HepG2 (cell line): Measurements from ENCODE around the gene HOXA9. TPM values are rescaled to one million over a fixed set of nuclear protein-coding genes. Genes with fewer than 3 reads are reported as not detected.
A peak's percentile ranks its signal among the peaks of the same experiment; 100 is the strongest.

Source experiments
- ATAC-seq: fragments of 200-7000 bp; cut with Tn5 transposase; 3 replicates; pipeline ENCODE4 v1.9.1; 2020; ENCODE audit warnings: mild to moderate bottlenecking, moderate library complexity
- BruUV-seq: library from RNA; stranded (reverse); fragments of 400-500 nt; replicated peaks from 2 replicates; lab custom pipeline; 2021; lab: Mats Ljungman, UMichigan
- CTCF ChIA-PET: fragments of 300-600 bp; formaldehyde crosslinking; extraction: SDS; loops from one replicate; lab custom pipeline; 2021; ENCODE audit warnings: low total read pairs, inconsistent platforms, low intra/inter-chr PET ratio; lab: Yijun Ruan, JAX
- POLR2A ChIA-PET: fragments of 350-600 bp; sonication (Branson Sonifier 250); formaldehyde crosslinking; loops from one replicate; lab custom pipeline; 2020; ENCODE audit warnings: antibody characterized with exemption, inconsistent platforms; lab: Yijun Ruan, JAX
- DNase-seq: peaks from one replicate; pipeline ENCODE4 v3.0.0-alpha.2; 2015; ENCODE audit warnings: low spot score
- FAIRE-seq: peaks from 3 replicates; lab custom pipeline; 2011; peaks lifted over from hg19 to GRCh38; lab: Jason Lieb, UNC
- H2AFZ ChIP-seq: one replicate; pipeline ENCODE4 v1.6.1; 2011; ENCODE audit warnings: low read length, inconsistent platforms
- H3K27ac ChIP-seq: fragments of 300-600 bp; 3 replicates; pipeline ENCODE4 v1.8.0; 2011; ENCODE audit warnings: mixed run types, mild to moderate bottlenecking, mixed read lengths, low read length, inconsistent platforms; ENCODE audit not compliant: insufficient read depth; ENCODE audit errors: extremely low read length
- H3K27me3 ChIP-seq, 2 experiments: fragments of 200-600 bp in 1 of 2; 2 replicates in 1 of 2; 3 replicates in 1 of 2; pipeline versions ENCODE4 v1.6.0 to v1.8.0; 2011; ENCODE audit warnings: low read length in 2 of 2, mild to moderate bottlenecking in 2 of 2, moderate library complexity in 2 of 2, inconsistent platforms in 1 of 2; ENCODE audit not compliant: insufficient read depth in 2 of 2, control insufficient read depth in 1 of 2
- H3K36me3 ChIP-seq, 2 experiments: fragments of 200-600 bp in 1 of 2; replicated peaks in 1 of 2; 2 replicates in 1 of 2; 3 replicates in 1 of 2; pipeline versions ENCODE4 v1.5.1 to v1.8.0; 2011; ENCODE audit warnings: low read length in 2 of 2, inconsistent platforms in 1 of 2; ENCODE audit not compliant: insufficient read depth in 2 of 2, control insufficient read depth in 1 of 2
- H3K4me1 ChIP-seq: 2 replicates; pipeline ENCODE4 v1.5.1; 2012; ENCODE audit warnings: low read length, inconsistent platforms; ENCODE audit not compliant: insufficient read depth
- H3K4me2 ChIP-seq: 2 replicates; pipeline ENCODE4 v1.6.0; 2011; ENCODE audit warnings: low read depth, low read length, inconsistent platforms
- H3K4me3 ChIP-seq, 3 experiments: fragments of 200-600 bp in 1 of 3; sonication (generic), shearing (Covaris generic) in 1 of 3; replicated peaks in 1 of 3; 2 replicates each; pipeline ENCODE4 v1.5.1; 2011 to 2016; ENCODE audit warnings: low read length in 3 of 3, inconsistent platforms in 2 of 3, low read depth in 2 of 3, mild to moderate bottlenecking in 2 of 3, control low read depth in 1 of 3, mixed read lengths in 1 of 3; ENCODE audit not compliant: insufficient read depth in 1 of 3
- H3K79me2 ChIP-seq: one replicate; pipeline ENCODE4 v1.6.1; 2011; ENCODE audit warnings: low read length, inconsistent platforms; ENCODE audit not compliant: insufficient read depth
- H3K9ac ChIP-seq: 2 replicates; pipeline ENCODE4 v1.6.0; 2011; ENCODE audit warnings: mild to moderate bottlenecking, low read depth, low read length, inconsistent platforms; ENCODE audit not compliant: insufficient read depth
- H3K9me3 ChIP-seq: 2 replicates; pipeline ENCODE4 v1.5.1; 2012; ENCODE audit warnings: mild to moderate bottlenecking, low read length
- H4K20me1 ChIP-seq: 2 replicates; pipeline ENCODE4 v1.6.0; 2011; ENCODE audit warnings: inconsistent platforms, mild to moderate bottlenecking, low read length, moderate library complexity; ENCODE audit not compliant: insufficient read depth
- HNRNPLL ChIP-seq: fragments of 200-400 bp; formaldehyde crosslinking; IDR thresholded peaks from 2 replicates; pipeline ENCODE4 v1.6.1; 2017; ENCODE audit warnings: mild to moderate bottlenecking, low read depth, low read length; ENCODE audit not compliant: poor library complexity, severe bottlenecking
- MYPOP ChIP-seq: sonication (generic); formaldehyde crosslinking; IDR thresholded peaks from 2 replicates; pipeline ENCODE4 v1.8.1; 2023; ENCODE audit warnings: mild to moderate bottlenecking, moderate library complexity, missing genetic modification reagents
- PCBP1 ChIP-seq: fragments of 200-400 bp; formaldehyde crosslinking; IDR thresholded peaks from 2 replicates; pipeline ENCODE4 v1.6.1; 2017; ENCODE audit warnings: mild to moderate bottlenecking, low read depth, low read length, borderline replicate concordance
- XRCC5 ChIP-seq: fragments of 200-400 bp; formaldehyde crosslinking; optimal IDR thresholded peaks from 2 replicates; pipeline ENCODE3; 2017; ENCODE audit warnings: mild to moderate bottlenecking, low read length
- ZNF205 ChIP-seq: IDR thresholded peaks from 2 replicates; pipeline ENCODE4 v1.6.1; 2018; ENCODE audit warnings: missing biosample characterization, missing genetic modification reagents
- ZNF687 ChIP-seq: sonication (generic); formaldehyde crosslinking; IDR thresholded peaks from 2 replicates; pipeline ENCODE4 v1.5.1; 2020; ENCODE audit warnings: mild to moderate bottlenecking, missing genetic modification reagents, moderate library complexity
- ZNF720 ChIP-seq: sonication (generic); formaldehyde crosslinking; IDR thresholded peaks from 2 replicates; pipeline ENCODE4 v1.4.0; 2020; ENCODE audit warnings: missing genetic modification reagents
- WGBS: methylation state at CpG from one replicate; pipeline ENCODE4 v1.1.6; 2017; ENCODE audit warnings: low lambda C conversion rate; 5-methylcytosine and 5-hydroxymethylcytosine counted together
- in situ Hi-C: cut with HindIII; loops from 2 replicates; pipeline ENCODE4 v1.10.0; 2017; ENCODE audit warnings: low pct_unique_long_range_greater_than_20kb; ENCODE audit not compliant: extremely low pct_ligation_motif_present
- intact Hi-C: fragments of 100-400 bp; cut with micrococcal nuclease; formaldehyde crosslinking; loops from one replicate; pipeline ENCODE4 v1.10.0; 2022; ENCODE audit not compliant: unreplicated experiment
- polyA plus RNA-seq, 8 experiments: library from polyadenylated mRNA; depleted of rRNA in 3 of 8; stranded (reverse) in 7 of 8; unstranded in 1 of 8; fragments of >200 nt; fragmentation: Illumina TruSeq in 4 of 8; extraction: Trizol in 4 of 8; gene quantifications; 2 replicates each; pipeline versions ENCODE4 v1.2.1 to v1.2.3, GENCODE V29; 2011 to 2016; ENCODE audit warnings: low read depth in 4 of 8, missing spikeins in 1 of 8, mixed read lengths in 1 of 8; ENCODE audit not compliant: insufficient read depth in 1 of 8
- total RNA-seq, 5 experiments: library from RNA; depleted of rRNA; stranded (reverse); fragments of >200 nt; fragmentation: Illumina TruSeq; extraction: Trizol; gene quantifications; 2 replicates each; pipeline ENCODE4 v1.2.3, GENCODE V29; 2016; ENCODE audit warnings: low read depth in 1 of 5

The HOXA9 gene
- total and polyA plus RNA-seq, 2 of the 13 experiments (the other 11 are each of a cell fraction or from before 2014, with no cell fraction given) = not detected

GRCh38 chr7:27182861-27183681, 17.7 kb upstream of the HOXA9 start:
- ChIA-PET POLR2A (no interaction called here), CTCF (no interaction called here)
- H3K36me3 ChIP-seq = no peaks in the 10 kb centered on the region
- H3K4me2 ChIP-seq = peak overlapping the region; percentile 84
- peaks cover 6% of the 10 kb centered on the region; the same call in 1 of the 2 replicates for H4K20me1 ChIP-seq
- no peak for DNase-seq
- H2AFZ ChIP-seq = no peak overlapping the region
- H3K9me3 ChIP-seq = no peaks in the 10 kb centered on the region
- intact Hi-C loops = no loop called here
- TF ChIP-seq ZNF720 (CRISPR knock-in tag) = no peak
- 0 out of 2 replicates have a peak, but pooled peaks have one; percentile 34 for TF ChIP-seq PCBP1
- TF ChIP-seq ZNF687 (CRISPR knock-in tag) = 0 out of 2 replicates have a peak, but pooled peaks have one; percentile 12
- TF ChIP-seq MYPOP (CRISPR knock-in tag) = 0 out of 2 replicates have a peak, but pooled peaks have one; percentile 9
- TF ChIP-seq ZNF205 (CRISPR knock-in tag) = no peak
- peak; percentile 8 for TF ChIP-seq HNRNPLL
- TF ChIP-seq XRCC5 = peak; percentile 18
- 34% methylated on average over 14 of the region's 39 CpGs for WGBS
- H3K4me3 ChIP-seq = peak overlapping the region in 2 of 3 experiments; percentile 64 to 67; a peak in 2 of 6 replicates
- no peak overlapping the region for H3K27ac ChIP-seq
- H3K27me3 ChIP-seq = peaks cover 28 to 93% of the 10 kb centered on the region in 2 experiments
- H3K4me1 ChIP-seq = peaks cover 42% of the 10 kb centered on the region
- H3K9ac ChIP-seq = no peak overlapping the region
- ATAC-seq = peak; percentile 16
- FAIRE-seq = no peak
- in situ Hi-C loops = no loop called here
- H3K79me2 ChIP-seq = no peaks in the 10 kb centered on the region
- no TSS peak for BruUV-seq
